ENCODE results near the gene TRPM4. TPM values are rescaled to one million over a fixed set of nuclear protein-coding genes. Genes with fewer than 3 reads are reported as not detected.

TRPM4 gene
- total and polyA plus RNA-seq, 10 of the 15 experiments (the other 5 are each of a cell fraction or from before 2014, with no cell fraction given) = 0.10 to 0.64 (median 0.15) TPM; not detected in 7

- TF ChIP-seq ELK1 (IDR thresholded peaks at IDR 0.05; ENCODE audit: low read depth, low read length) = no peak
- no peak for TF ChIP-seq ZNF687 (IDR thresholded peaks at IDR 0.05)
- TF ChIP-seq JUNB (IDR thresholded peaks at IDR 0.05) = no peak
- TF ChIP-seq KLF5 (IDR thresholded peaks at IDR 0.05; ENCODE audit: partially characterized antibody) = no peak
- no peak for TF ChIP-seq SIN3A (IDR thresholded peaks at IDR 0.05; ENCODE audit: low read depth, low read length)
- TF ChIP-seq STAT1 (conservative IDR thresholded peaks at IDR 0.05) = no peak
Measured at GRCh38 chr19:49110567-49110966, 47.0 kb upstream of the TRPM4 start (continued).

GRCh38 chr19:49111218-49111998 is 46.2 kb upstream of the TRPM4 start:
- Histone ChIP-seq H2AFZ (ENCODE audit: control insufficient read depth, low read depth, low read length) (no peak overlapping the region), H3K79me2 (ENCODE audit: control insufficient read depth, insufficient read depth, low read length) (no peaks in the 10 kb centered on the region), H3K9ac (ENCODE audit: control insufficient read depth, insufficient read depth, low read length) (no peak overlapping the region), H3K4me2 (ENCODE audit: control insufficient read depth, insufficient read depth) (no peak overlapping the region), H3K9me3 (replicated peaks; ENCODE audit: control insufficient read depth, insufficient read depth, low read length) (no peaks in the 10 kb centered on the region), H3K27ac (ENCODE audit: control insufficient read depth, insufficient read depth) (no peak overlapping the region), H3K27me3 (replicated peaks in 1 of 2; ENCODE audit: control insufficient read depth in 2 of 2, insufficient read depth in 2 of 2, low read length in 1 of 2) (no peaks in the 10 kb centered on the region), H3K4me3 (no peak overlapping the region), H3K4me1 (ENCODE audit: control insufficient read depth, insufficient read depth, low read length) (peaks cover 4% of the 10 kb centered on the region), H4K20me1 (ENCODE audit: control insufficient read depth, insufficient read depth) (no peaks in the 10 kb centered on the region), H3K36me3 (ENCODE audit: control insufficient read depth in 2 of 2, insufficient read depth in 2 of 2, low read length in 1 of 2) (peaks cover under 1 to 21% of the 10 kb centered on the region in 2 experiments; a peak in 3 of 4 replicates)
- ChIA-PET CTCF (interaction anchor here (0.7 to 2.0 kb wide), 2 partner anchors 11 to 13 kb away, joined by 3 to 12 read pairs; no protein-coding TSS in a partner anchor), POLR2A (no interaction called here), RAD21 (ENCODE audit: unreplicated experiment) (interaction anchor here (0.9 kb wide), 1 partner anchor 14 kb away, joined by 4 read pairs; no protein-coding TSS in a partner anchor), SMC1A (ENCODE audit: uncharacterized antibody, unreplicated experiment) (no interaction called here)
- TF ChIP-seq POLR2AphosphoS5 (IDR thresholded peaks at IDR 0.05; ENCODE audit: low read length) (peak; percentile 45; the same call in 1 of the 2 replicates), BCL3 (IDR thresholded peaks at IDR 0.05; ENCODE audit: borderline replicate concordance, insufficient read depth, low read depth, low read length, poor library complexity, severe bottlenecking) (peak; percentile 48), CUX1 (IDR thresholded peaks at IDR 0.05; ENCODE audit: insufficient replicate concordance, low read depth, low read length) (no peak)
- FAIRE-seq = no peak
- intact Hi-C loops (cut with micrococcal nuclease; ENCODE audit: unreplicated experiment) (no loop called here), in situ Hi-C loops (cut with MboI) (no loop called here)
- no peak for DNase-seq (ENCODE audit: low read depth, low spot score)
- WGBS (ENCODE audit: insufficient coverage, insufficient replicate concordance, low lambda C conversion rate, missing lambda C conversion rate) = 89% methylated on average over 11 of the region's 11 CpGs
- no peak for ATAC-seq
- no TSS peak for BruUV-seq (replicated peaks)
